ENCODE measurements around the gene CADPS. TPM values are rescaled to one million over a fixed set of nuclear protein-coding genes. Genes with fewer than 3 reads are reported as not detected.

CADPS gene
- total RNA-seq, 1 donor from 2014 or later = 2.7 TPM

DNA sequence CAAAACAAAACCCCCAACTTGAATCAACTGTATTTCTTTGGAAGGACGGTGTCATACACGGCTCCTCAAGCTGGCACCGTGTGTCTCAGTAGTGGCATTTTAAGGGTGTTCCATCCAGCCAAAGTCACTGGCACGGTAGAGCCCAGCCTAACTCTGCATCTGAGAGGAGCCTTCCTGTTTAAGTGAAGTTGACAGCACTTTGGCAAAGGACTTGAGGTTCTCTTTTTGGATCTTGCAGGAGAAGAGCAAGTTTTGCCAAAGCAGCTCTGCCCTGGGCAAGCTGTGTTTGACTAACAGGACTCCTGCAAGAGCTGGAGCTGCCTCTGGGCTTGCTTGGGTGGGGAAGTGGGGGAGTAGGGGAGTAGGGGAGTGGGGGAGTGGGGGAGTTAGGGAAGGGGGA, 392.3 kb downstream of the CADPS start:
- intact Hi-C loops (cut with DNase I) = no loop called here
- no peak for TF ChIP-seq CTCF (IDR thresholded peaks at IDR 0.05)
- ATAC-seq = no peak
- H3K36me3 ChIP-seq = no peaks in the 10 kb centered on the region
- DNase-seq = no peak
- no peaks in the 10 kb centered on the region for H3K4me1 ChIP-seq
- H3K4me3 ChIP-seq = no peak overlapping the region
- no peak overlapping the region for H3K27ac ChIP-seq
- H3K9me3 ChIP-seq = no peaks in the 10 kb centered on the region
- no peaks in the 10 kb centered on the region for H3K27me3 ChIP-seq (ENCODE audit: low read depth)

DNA sequence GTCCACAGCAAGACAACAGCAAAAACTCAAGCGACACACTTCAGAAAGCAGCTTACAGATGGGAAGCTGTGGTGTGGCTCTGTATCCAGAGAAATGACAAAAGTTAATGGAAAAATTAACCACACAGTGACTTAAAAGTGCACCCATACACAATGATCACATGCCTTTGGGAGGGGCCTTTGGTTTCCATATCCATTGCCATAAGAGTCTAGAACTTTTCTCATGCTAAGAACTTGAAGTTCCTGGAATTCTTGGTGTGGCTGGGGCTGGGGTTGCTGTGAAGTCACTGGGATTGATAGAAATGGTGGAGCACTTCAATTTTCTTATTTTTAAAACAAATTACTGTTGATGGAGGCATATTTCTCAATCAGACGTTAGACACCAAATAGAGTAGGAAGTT, 393.3 kb downstream of the CADPS start:
- Histone ChIP-seq H3K27me3 (ENCODE audit: low read depth) (no peaks in the 10 kb centered on the region), H3K4me3 (no peak overlapping the region), H3K36me3 (no peaks in the 10 kb centered on the region), H3K9me3 (no peaks in the 10 kb centered on the region), H3K27ac (no peak overlapping the region), H3K4me1 (no peaks in the 10 kb centered on the region)
- DNase-seq (no peak), ATAC-seq (no peak)
- TF ChIP-seq CTCF (IDR thresholded peaks at IDR 0.05) = no peak
- intact Hi-C loops (cut with DNase I) = no loop called here

DNA sequence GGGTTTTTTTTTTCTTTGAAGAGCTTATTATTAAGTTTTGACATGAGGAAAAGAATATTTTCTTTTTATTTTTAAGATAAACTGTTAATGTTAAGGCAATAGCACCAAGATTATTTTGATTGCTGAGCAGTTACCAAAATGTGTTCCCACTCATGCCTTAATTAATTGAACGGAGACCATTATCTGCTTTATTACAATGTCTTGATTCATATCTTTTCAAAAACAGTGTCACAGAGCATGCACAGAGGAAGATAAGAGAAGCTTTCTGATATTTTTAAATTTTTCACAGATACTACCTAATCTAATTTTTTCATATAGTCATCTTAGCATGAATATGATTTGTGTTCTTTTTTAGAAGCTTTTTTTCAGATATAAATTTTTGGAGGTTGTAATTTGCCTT, 395.2 kb downstream of the CADPS start:
- DNase-seq (no peak), ATAC-seq (no peak)
- no peak overlapping the region for H3K27ac ChIP-seq
- no peak overlapping the region for H3K4me3 ChIP-seq
- TF ChIP-seq CTCF (IDR thresholded peaks at IDR 0.05) = no peak
- intact Hi-C loops (cut with DNase I) = no loop called here
- H3K27me3 ChIP-seq (ENCODE audit: low read depth) = no peaks in the 10 kb centered on the region
- no peaks in the 10 kb centered on the region for H3K4me1 ChIP-seq
- H3K36me3 ChIP-seq = no peaks in the 10 kb centered on the region
- no peaks in the 10 kb centered on the region for H3K9me3 ChIP-seq

DNA sequence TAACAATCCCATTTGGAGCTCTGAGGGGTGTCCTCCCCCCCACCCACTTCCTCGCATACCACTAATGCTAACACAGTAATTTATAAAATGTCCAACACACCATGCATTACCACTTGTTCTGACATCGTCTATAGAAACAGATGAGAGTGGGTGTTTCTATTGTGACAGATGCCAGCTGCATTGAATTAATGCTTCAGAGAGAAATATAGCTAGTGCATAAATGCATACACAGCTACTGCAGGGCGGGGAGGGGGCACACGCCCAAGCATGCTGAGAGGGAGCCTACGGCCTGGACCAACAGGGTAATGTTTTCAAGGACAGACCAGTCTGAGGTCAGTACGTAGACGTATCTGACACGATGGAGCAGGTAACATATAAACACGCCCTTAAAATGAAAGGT, 395.9 kb downstream of the CADPS start:
- no peak for ATAC-seq
- Histone ChIP-seq H3K27me3 (ENCODE audit: low read depth) (no peaks in the 10 kb centered on the region), H3K27ac (no peak overlapping the region), H3K4me1 (no peaks in the 10 kb centered on the region), H3K36me3 (no peaks in the 10 kb centered on the region), H3K9me3 (no peaks in the 10 kb centered on the region), H3K4me3 (no peak overlapping the region)
- no peak for DNase-seq
- TF ChIP-seq CTCF (IDR thresholded peaks at IDR 0.05) = no peak
- intact Hi-C loops (cut with DNase I) = no loop called here

- no peaks in the 10 kb centered on the region for H3K4me1 ChIP-seq
- no peaks in the 10 kb centered on the region for H3K36me3 ChIP-seq
- no peak for ATAC-seq
- H3K27me3 ChIP-seq (ENCODE audit: low read depth) = no peaks in the 10 kb centered on the region
- no peak overlapping the region for H3K27ac ChIP-seq
- no peaks in the 10 kb centered on the region for H3K9me3 ChIP-seq
- H3K4me3 ChIP-seq = no peak overlapping the region
- no peak for TF ChIP-seq CTCF (IDR thresholded peaks at IDR 0.05)
- intact Hi-C loops (cut with DNase I) = no loop called here
- no peak for DNase-seq
Measured at GRCh38 chr3:62475306-62475705, 399.9 kb downstream of the CADPS start.
